ENCODE measurements around the gene RIMBP2.

RIMBP2 gene

DNA sequence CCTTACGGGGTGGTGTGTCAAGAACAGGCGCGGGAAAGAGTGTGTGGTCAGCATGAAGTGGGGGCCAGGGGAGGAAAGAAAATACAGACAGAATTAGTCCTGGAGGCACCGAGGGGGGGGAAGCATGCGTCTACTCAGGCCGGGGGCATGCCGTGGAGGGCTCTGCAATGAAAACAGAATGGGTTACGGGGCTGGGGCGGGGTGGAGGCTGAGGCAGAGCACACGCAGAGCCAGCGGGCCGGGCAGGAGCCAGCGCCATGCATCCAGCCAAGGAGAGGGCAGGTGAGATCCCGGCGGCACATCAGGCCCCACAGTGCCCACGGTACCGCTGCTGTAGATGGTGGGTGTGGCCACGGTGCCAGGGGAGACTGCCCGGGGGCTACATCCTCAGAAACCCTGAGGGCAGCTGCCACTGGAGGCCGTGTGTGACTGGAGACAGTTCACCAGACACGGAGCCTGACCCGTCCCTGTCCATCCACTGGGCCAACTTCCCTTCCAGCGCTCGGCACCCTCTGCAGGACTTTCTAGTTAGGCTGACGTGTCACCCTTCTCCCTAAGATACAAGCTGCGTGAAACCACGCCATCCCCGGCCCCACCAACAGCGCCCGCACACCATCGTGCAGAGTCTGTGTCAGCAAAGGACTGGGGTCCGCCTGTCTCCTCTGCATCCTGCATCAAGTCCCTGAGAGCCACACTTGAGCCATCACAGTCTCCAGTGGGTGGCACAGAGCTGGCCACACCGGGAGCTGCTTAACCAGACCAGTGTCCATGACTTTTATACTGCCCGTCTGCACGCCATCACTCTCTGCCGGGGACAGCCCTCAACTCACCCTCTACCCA lies 291.0 kb downstream of the RIMBP2 start:
- TF ChIP-seq, protein P1, sequence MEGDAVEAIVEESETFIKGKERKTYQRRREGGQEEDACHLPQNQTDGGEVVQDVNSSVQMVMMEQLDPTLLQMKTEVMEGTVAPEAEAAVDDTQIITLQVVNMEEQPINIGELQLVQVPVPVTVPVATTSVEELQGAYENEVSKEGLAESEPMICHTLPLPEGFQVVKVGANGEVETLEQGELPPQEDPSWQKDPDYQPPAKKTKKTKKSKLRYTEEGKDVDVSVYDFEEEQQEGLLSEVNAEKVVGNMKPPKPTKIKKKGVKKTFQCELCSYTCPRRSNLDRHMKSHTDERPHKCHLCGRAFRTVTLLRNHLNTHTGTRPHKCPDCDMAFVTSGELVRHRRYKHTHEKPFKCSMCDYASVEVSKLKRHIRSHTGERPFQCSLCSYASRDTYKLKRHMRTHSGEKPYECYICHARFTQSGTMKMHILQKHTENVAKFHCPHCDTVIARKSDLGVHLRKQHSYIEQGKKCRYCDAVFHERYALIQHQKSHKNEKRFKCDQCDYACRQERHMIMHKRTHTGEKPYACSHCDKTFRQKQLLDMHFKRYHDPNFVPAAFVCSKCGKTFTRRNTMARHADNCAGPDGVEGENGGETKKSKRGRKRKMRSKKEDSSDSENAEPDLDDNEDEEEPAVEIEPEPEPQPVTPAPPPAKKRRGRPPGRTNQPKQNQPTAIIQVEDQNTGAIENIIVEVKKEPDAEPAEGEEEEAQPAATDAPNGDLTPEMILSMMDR (conservative IDR thresholded peaks at IDR 0.05; ENCODE audit: control insufficient read depth, insufficient read depth, low read depth, low read length) = no peak
- no peak overlapping the region for H3K4me3 ChIP-seq (ENCODE audit: control insufficient read depth, low read depth, low read length)
- DNase-seq (ENCODE audit: low read depth) = no peak

DNA sequence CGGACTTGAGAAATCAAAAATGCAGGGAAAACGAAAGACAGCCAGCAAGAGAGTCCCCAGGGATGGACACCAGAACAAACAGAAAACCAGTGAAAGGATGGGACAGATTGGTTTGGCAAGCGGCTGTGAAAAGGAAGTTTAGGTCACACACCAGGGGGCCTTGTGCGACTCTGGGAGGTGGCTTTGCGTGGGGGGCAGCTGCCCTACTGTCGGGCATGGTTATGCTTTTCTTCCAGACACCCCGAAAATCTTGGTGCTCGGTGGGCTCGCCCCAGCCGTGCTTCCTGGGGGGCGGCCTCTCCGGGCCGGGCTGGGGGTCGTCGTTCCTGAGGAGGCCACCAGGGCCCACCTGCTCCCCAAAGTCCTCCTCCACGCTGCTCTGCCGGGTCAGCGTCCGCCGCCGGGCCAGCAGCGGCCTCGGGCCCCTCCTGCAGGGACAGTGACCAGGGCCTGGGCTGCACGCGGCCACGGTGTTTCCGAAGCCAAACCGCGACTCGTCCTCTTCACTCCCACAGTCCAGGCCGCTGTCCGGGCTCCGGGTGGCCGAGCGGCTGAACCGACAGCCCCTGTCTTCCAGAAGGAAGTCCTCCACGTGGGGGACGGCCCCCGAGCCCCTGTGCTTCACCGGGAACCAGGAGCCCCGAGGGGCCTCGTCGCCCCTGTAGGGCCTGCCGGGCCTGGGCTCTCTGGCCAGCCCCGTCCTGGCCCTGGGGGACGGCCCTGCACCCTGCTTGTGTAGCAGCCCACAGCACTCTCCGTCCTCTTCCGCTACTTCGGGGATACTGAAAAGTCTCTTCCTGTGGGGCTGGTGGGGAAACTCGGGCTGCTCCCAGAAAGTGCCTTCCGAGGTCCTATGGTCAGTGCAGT lies 291.9 kb downstream of the RIMBP2 start:
- TF ChIP-seq, protein P1 (conservative IDR thresholded peaks at IDR 0.05; ENCODE audit: control insufficient read depth, insufficient read depth, low read depth, low read length) = no peak
- no peak for DNase-seq (ENCODE audit: low read depth)
- no peak overlapping the region for H3K4me3 ChIP-seq (ENCODE audit: control insufficient read depth, low read depth, low read length)

- TF ChIP-seq, protein P1 (conservative IDR thresholded peaks at IDR 0.05; ENCODE audit: control insufficient read depth, insufficient read depth, low read depth, low read length) = no peak
- DNase-seq (ENCODE audit: low read depth) = no peak
- no peak overlapping the region for H3K4me3 ChIP-seq (ENCODE audit: control insufficient read depth, low read depth, low read length)
Observed at GRCh38 chr12:130423136-130423535, 293.0 kb downstream of the RIMBP2 start.

DNA sequence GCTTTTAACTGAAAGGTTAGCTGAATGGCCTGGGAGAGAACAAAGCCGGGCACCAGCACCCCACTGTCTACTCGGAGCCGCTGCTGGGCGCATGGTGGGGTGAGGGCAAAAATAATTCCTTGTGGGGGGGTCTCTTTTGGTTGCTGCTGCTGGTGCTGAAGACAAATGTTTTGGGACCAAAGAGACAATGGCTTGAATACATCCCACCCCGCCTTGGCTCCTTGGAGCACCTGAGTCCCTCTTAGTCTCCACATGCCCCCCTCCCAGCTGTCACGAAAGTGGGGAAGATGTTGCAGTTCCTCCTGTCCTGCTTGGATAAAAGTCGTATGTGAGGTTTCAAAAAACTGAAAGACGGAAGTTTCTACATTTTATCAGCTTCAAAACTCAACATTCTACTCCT lies 293.4 kb downstream of the RIMBP2 start:
- TF ChIP-seq, protein P1 (conservative IDR thresholded peaks at IDR 0.05; ENCODE audit: control insufficient read depth, insufficient read depth, low read depth, low read length) = no peak
- DNase-seq (ENCODE audit: low read depth) = no peak
- no peak overlapping the region for H3K4me3 ChIP-seq (ENCODE audit: control insufficient read depth, low read depth, low read length)

GRCh38 chr12:130421896-130422295 lies 294.2 kb downstream of the RIMBP2 start:
- H3K4me3 ChIP-seq (ENCODE audit: control insufficient read depth, low read depth, low read length) = no peak overlapping the region
- TF ChIP-seq, protein P1 (conservative IDR thresholded peaks at IDR 0.05; ENCODE audit: control insufficient read depth, insufficient read depth, low read depth, low read length) = no peak
- DNase-seq (ENCODE audit: low read depth) = no peak

DNA sequence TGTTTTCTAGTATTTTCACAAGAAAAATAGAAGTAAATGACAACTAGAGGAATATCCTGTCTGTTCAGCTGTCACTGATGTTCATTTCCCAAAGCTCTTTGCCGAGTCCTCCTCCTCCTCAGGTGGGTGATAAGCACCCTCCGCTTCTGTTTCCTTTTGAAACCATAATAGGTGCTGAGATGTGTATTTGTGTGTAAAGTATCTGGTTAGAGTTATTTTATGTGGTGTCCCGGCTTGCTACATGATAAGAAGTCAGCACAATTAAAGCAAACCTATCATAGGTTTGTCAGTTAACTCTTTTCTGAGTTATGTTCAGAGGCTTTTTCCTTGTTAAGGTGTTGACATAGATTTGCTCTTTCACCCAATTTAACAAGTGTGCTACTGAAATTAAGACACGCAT lies 296.0 kb downstream of the RIMBP2 start:
- DNase-seq (ENCODE audit: low read depth) = no peak

More for the DNA sequence above, 296.0 kb downstream of the RIMBP2 start:
- H3K4me3 ChIP-seq (ENCODE audit: control insufficient read depth, low read depth, low read length) = no peak overlapping the region
- TF ChIP-seq, protein P1 (conservative IDR thresholded peaks at IDR 0.05; ENCODE audit: control insufficient read depth, insufficient read depth, low read depth, low read length) = no peak

Data from fibroblast of mammary gland (primary cell).